A549 (cell line): ENCODE data around the gene ADARB2. TPM values are rescaled to one million over a fixed set of nuclear protein-coding genes. Genes with fewer than 3 reads are reported as not detected.

Experiments
- ATAC-seq, 2 experiments: fragments of 200-7000 bp in 1 of 2; fragments of >200 bp in 1 of 2; cut with Nextera tagmentation in 1 of 2; cut with Tn5 transposase in 1 of 2; 3 replicates each; pipeline versions ENCODE4 v1.8.0 to v1.9.1; 2018 to 2020; ENCODE audit warnings: mild to moderate bottlenecking in 1 of 2, moderate library complexity in 1 of 2
- CTCF ChIA-PET: fragments of 300-600 bp; sonication (Branson Sonifier 250); formaldehyde crosslinking; extraction: SDS; loops from one replicate; lab custom pipeline; 2021; ENCODE audit warnings: antibody characterized with exemption, inconsistent platforms; lab: Yijun Ruan, JAX
- POLR2A ChIA-PET: fragments of 350-600 bp; formaldehyde crosslinking; extraction: SDS; loops from one replicate; lab custom pipeline; 2021; ENCODE audit warnings: antibody characterized with exemption, inconsistent platforms; lab: Yijun Ruan, JAX
- DNase-seq, 2 experiments: peaks; one replicate each; pipeline versions ENCODE4 v3.0.0 to v3.0.0-alpha.2; 2011 to 2016; ENCODE audit warnings: low read depth in 1 of 2, low spot score in 1 of 2
- FAIRE-seq: peaks from 2 replicates; lab custom pipeline; 2011; peaks lifted over from hg19 to GRCh38; lab: Jason Lieb, UNC
- H3K27ac ChIP-seq, 2 experiments: fragments of >200 bp; sonication (Bioruptor Twin); formaldehyde crosslinking; 3 replicates each; pipeline ENCODE4 v1.5.1; 2016 to 2017
- H3K4me1 ChIP-seq: fragments of >200 bp; sonication (Bioruptor Twin); formaldehyde crosslinking; 3 replicates; pipeline ENCODE4 v1.6.1; 2016
- H3K4me2 ChIP-seq: fragments of >200 bp; sonication (Bioruptor Twin); formaldehyde crosslinking; 3 replicates; pipeline ENCODE4 v1.6.1; 2016
- H3K4me3 ChIP-seq: fragments of >200 bp; sonication (Bioruptor Twin); formaldehyde crosslinking; 3 replicates; pipeline ENCODE4 v1.5.1; 2016
- H3K9me3 ChIP-seq: fragments of >200 bp; sonication (Bioruptor Twin); formaldehyde crosslinking; 3 replicates; pipeline ENCODE4 v1.6.1; 2016
- BHLHE40 ChIP-seq: IDR thresholded peaks from 2 replicates; pipeline ENCODE4 v1.6.1; 2012; ENCODE audit warnings: low read depth, low read length, inconsistent platforms
- CHD4 ChIP-seq: fragments of 200-600 bp; sonication (generic); IDR thresholded peaks from 2 replicates; pipeline ENCODE4 v1.6.1; 2016; ENCODE audit warnings: antibody characterized with exemption, mild to moderate bottlenecking, borderline replicate concordance
- EHF ChIP-seq: fragments of 250-450 bp; sonication (Bioruptor Pico); IDR thresholded peaks from 2 replicates; pipeline ENCODE4 v1.5.0; 2020; ENCODE audit warnings: mild to moderate bottlenecking
- EHMT2 ChIP-seq: fragments of 200-600 bp; sonication (generic); IDR thresholded peaks from 2 replicates; pipeline ENCODE4 v1.6.1; 2016; ENCODE audit warnings: antibody characterized with exemption, low read depth, mild to moderate bottlenecking, moderate library complexity
- ESRRA ChIP-seq: fragments of 150-350 bp; IDR thresholded peaks from 2 replicates; pipeline ENCODE4 v1.6.1; 2014; ENCODE audit warnings: mild to moderate bottlenecking, low read length, borderline replicate concordance
- FOSL2 ChIP-seq, 2 experiments: fragments of 450-650 bp in 1 of 2; fragments of >200 bp in 1 of 2; sonication (Bioruptor Twin) in 1 of 2; formaldehyde crosslinking; IDR thresholded peaks; 2 replicates each; pipeline versions ENCODE4 v1.5.0 to v1.6.1; 2016 to 2020; ENCODE audit warnings: mild to moderate bottlenecking in 1 of 2, moderate library complexity in 1 of 2
- GATA3 ChIP-seq: IDR thresholded peaks from 2 replicates; pipeline ENCODE4 v1.6.1; 2012; ENCODE audit warnings: borderline replicate concordance
- HDAC2 ChIP-seq: fragments of 200-600 bp; sonication (generic); IDR thresholded peaks from 2 replicates; pipeline ENCODE4 v1.6.1; 2016
- HOXA7 ChIP-seq: fragments of 250-450 bp; sonication (Bioruptor Pico); IDR thresholded peaks from 2 replicates; pipeline ENCODE4 v1.5.0; 2020; ENCODE audit warnings: mild to moderate bottlenecking, moderate library complexity
- HOXB13 ChIP-seq: fragments of 250-450 bp; sonication (Bioruptor Pico); IDR thresholded peaks from 2 replicates; pipeline ENCODE4 v1.5.0; 2020; ENCODE audit warnings: low read depth, mild to moderate bottlenecking, moderate library complexity
- JUNB ChIP-seq: fragments of >200 bp; sonication (Bioruptor Twin); formaldehyde crosslinking; IDR thresholded peaks from 2 replicates; pipeline ENCODE4 v1.6.1; 2016
- MAFK ChIP-seq: fragments of 450-650 bp; IDR thresholded peaks from 2 replicates; pipeline ENCODE4 v1.6.1; 2014; ENCODE audit not compliant: partially characterized antibody
- MYC ChIP-seq: IDR thresholded peaks from 2 replicates; pipeline ENCODE4 v1.6.1; 2012; ENCODE audit warnings: mild to moderate bottlenecking, inconsistent platforms, low read length, improper control_type of control experiment, borderline replicate concordance
- NR3C1 ChIP-seq: fragments of >200 bp; sonication (Bioruptor Twin); formaldehyde crosslinking; IDR thresholded peaks from 3 replicates; pipeline ENCODE4 v1.6.1; 2017
- PBX3 ChIP-seq: IDR thresholded peaks from 2 replicates; pipeline ENCODE4 v1.6.1; 2012
- PHF8 ChIP-seq: fragments of 200-600 bp; sonication (generic); IDR thresholded peaks from 2 replicates; pipeline ENCODE4 v1.6.1; 2016; ENCODE audit warnings: low read depth, mild to moderate bottlenecking, antibody characterized with exemption, moderate library complexity, borderline replicate concordance
- POLR2A ChIP-seq: IDR thresholded peaks from 2 replicates; pipeline ENCODE4 v1.6.1; 2012; ENCODE audit warnings: mild to moderate bottlenecking, low read length
- RCOR1 ChIP-seq: fragments of 150-350 bp; IDR thresholded peaks from 2 replicates; pipeline ENCODE4 v1.6.1; 2014; ENCODE audit warnings: antibody characterized with exemption, low read length, low read depth
- REST ChIP-seq: fragments of 200-600 bp; sonication (generic); IDR thresholded peaks from 2 replicates; pipeline ENCODE4 v1.6.1; 2016; ENCODE audit warnings: antibody characterized with exemption, mild to moderate bottlenecking, moderate library complexity
- RFX5 ChIP-seq: fragments of 450-650 bp; IDR thresholded peaks from 2 replicates; pipeline ENCODE4 v1.7.1; 2014; ENCODE audit warnings: antibody characterized with exemption, mild to moderate bottlenecking, moderate library complexity
- TFCP2L1 ChIP-seq: fragments of 250-450 bp; sonication (Bioruptor Pico); IDR thresholded peaks from 2 replicates; pipeline ENCODE4 v1.5.0; 2021; ENCODE audit warnings: mild to moderate bottlenecking
- USF2 ChIP-seq: fragments of 450-650 bp; IDR thresholded peaks from 2 replicates; pipeline ENCODE4 v1.6.1; 2014; ENCODE audit warnings: antibody characterized with exemption
- ZNF302 ChIP-seq: fragments of 250-450 bp; sonication (Bioruptor Pico); IDR thresholded peaks from 2 replicates; pipeline ENCODE4 v1.9.0; 2021; ENCODE audit warnings: inconsistent platforms, mild to moderate bottlenecking, moderate library complexity
- WGBS: methylation state at CpG from one replicate; pipeline ENCODE4 v1.1.6; 2017; ENCODE audit errors: missing lambda C conversion rate; 5-methylcytosine and 5-hydroxymethylcytosine counted together
- polyA plus RNA-seq, 4 experiments: library from polyadenylated mRNA; depleted of rRNA in 3 of 4; stranded (reverse); fragments of >200 nt; fragmentation: RNase III in 1 of 4; extraction: RNeasy Plus Mini Kit Qiagen cat#74134 plus additional on column Dnase treatment in 1 of 4; gene quantifications; 2 replicates in 3 of 4; 3 replicates in 1 of 4; pipeline ENCODE4 v1.2.3, GENCODE V29; 2011 to 2017
- TF ChIP-seq, protein P1 (sequence below): fragments of >200 bp; sonication (Bioruptor Twin); formaldehyde crosslinking; IDR thresholded peaks from 3 replicates; pipeline ENCODE4 v1.5.1; 2016

The ADARB2 gene
- polyA plus RNA-seq, 2 of the 4 experiments (the other 2 are of a cell fraction): not detected

- no peak overlapping the region for H3K4me3 ChIP-seq
- POLR2A ChIA-PET: no interaction called here
- no peak for ATAC-seq
- DNase-seq: no peak
- H3K4me2 ChIP-seq: no peak overlapping the region
- no peak for FAIRE-seq
- no peaks in the 10 kb centered on the region for H3K9me3 ChIP-seq
- 50% methylated on average over 7 of the region's 11 CpGs for WGBS
- TF ChIP-seq, protein P1, sequence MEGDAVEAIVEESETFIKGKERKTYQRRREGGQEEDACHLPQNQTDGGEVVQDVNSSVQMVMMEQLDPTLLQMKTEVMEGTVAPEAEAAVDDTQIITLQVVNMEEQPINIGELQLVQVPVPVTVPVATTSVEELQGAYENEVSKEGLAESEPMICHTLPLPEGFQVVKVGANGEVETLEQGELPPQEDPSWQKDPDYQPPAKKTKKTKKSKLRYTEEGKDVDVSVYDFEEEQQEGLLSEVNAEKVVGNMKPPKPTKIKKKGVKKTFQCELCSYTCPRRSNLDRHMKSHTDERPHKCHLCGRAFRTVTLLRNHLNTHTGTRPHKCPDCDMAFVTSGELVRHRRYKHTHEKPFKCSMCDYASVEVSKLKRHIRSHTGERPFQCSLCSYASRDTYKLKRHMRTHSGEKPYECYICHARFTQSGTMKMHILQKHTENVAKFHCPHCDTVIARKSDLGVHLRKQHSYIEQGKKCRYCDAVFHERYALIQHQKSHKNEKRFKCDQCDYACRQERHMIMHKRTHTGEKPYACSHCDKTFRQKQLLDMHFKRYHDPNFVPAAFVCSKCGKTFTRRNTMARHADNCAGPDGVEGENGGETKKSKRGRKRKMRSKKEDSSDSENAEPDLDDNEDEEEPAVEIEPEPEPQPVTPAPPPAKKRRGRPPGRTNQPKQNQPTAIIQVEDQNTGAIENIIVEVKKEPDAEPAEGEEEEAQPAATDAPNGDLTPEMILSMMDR: no peak
- TF ChIP-seq PHF8: no peak
- no peak for TF ChIP-seq TFCP2L1 (CRISPR knock-in tag)
- no peak for TF ChIP-seq RFX5
- TF ChIP-seq HDAC2: no peak
- no peak for TF ChIP-seq BHLHE40
- TF ChIP-seq ESRRA: no peak
- no peak for TF ChIP-seq MYC
- TF ChIP-seq FOSL2 (IDR thresholded peaks at IDR 0.05): no peak
- TF ChIP-seq FOSL2 (CRISPR knock-in tag; IDR thresholded peaks at IDR 0.05): no peak
- no peak for TF ChIP-seq REST
- TF ChIP-seq NR3C1: no peak
- no peak for TF ChIP-seq GATA3
- no peak for TF ChIP-seq MAFK
- no peak for TF ChIP-seq USF2
- TF ChIP-seq POLR2A: no peak
- TF ChIP-seq RCOR1: no peak
- no peak for TF ChIP-seq EHMT2
- no peak overlapping the region for H3K27ac ChIP-seq
- H3K4me1 ChIP-seq: no peaks in the 10 kb centered on the region
- CTCF ChIA-PET: no interaction called here
These were observed 535.0 kb downstream of the ADARB2 start for GRCh38 chr10:1202343-1202742.

DNA sequence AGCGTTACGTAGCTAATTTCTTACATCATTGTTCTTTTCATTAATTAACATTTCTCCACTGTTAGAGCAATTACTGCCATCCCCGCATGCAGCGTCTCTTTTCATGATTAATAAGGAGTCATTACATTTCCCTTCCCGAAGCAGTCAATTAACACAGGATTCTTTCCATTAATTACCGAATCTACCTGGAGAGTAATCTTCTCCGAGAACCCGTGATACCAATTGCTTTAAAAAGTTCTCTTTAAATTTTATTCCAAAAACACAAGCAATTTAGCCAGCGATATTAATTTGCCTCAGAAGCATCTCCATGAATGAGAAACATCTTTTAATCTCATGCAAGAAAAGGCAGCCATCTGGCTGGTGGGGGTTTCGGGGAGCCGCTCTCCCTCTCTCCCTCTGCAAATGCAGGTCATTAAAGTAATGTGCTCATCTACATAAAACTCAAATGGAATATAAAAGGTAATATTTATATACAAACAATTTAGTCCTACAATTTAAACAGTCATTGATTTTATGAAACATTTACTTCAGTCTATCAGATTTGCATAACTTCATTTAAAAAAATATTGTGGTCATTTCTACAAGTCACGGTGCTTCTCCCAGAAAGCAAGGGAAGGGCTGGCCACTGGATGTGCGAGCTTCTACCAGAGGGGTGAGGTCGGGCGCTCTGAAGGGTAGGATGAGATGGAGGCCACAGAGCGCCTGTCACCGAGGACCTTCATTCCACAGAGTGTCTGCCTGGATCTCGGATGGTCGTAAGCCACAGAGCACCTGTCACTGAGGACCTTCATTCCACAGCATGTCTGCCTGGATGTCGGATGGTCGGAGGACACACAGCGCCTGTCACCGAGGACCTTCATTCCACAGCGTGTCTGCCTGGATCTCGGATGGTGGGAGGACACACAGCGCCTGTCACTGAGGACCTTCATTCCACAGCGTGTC is 536.2 kb downstream of the ADARB2 start:
- CTCF ChIA-PET: no interaction called here
- no peak overlapping the region for H3K4me3 ChIP-seq
- FAIRE-seq: no peak
- ATAC-seq: no peak
- H3K9me3 ChIP-seq: no peaks in the 10 kb centered on the region
- H3K4me2 ChIP-seq: no peak overlapping the region
- no peak for DNase-seq
- WGBS: 53% methylated on average over 17 of the region's 27 CpGs
- no peak overlapping the region for H3K27ac ChIP-seq
- H3K4me1 ChIP-seq: no peaks in the 10 kb centered on the region
- POLR2A ChIA-PET: no interaction called here
- TF ChIP-seq CHD4: no peak
- no peak for TF ChIP-seq RCOR1
- no peak for TF ChIP-seq ZNF302 (CRISPR knock-in tag)
- TF ChIP-seq ESRRA: no peak
- TF ChIP-seq, protein P1: no peak
- TF ChIP-seq HOXA7 (CRISPR knock-in tag): no peak
- TF ChIP-seq EHF: no peak
- no peak for TF ChIP-seq JUNB
- no peak for TF ChIP-seq PBX3
- no peak for TF ChIP-seq HOXB13 (CRISPR knock-in tag)
